MM.1S (cell line): ENCODE results near the gene SYTL2.

Experiments
- EZH2 ChIP-seq: fragments of 300-600 bp; sonication (generic); optimal IDR thresholded peaks from 2 replicates; pipeline ENCODE3; 2017; ENCODE audit warnings: low read depth, mild to moderate bottlenecking, antibody characterized with exemption, low read length, mixed read lengths
- EZH2phosphoT487 ChIP-seq: fragments of 300-600 bp; sonication (generic); IDR thresholded peaks from 2 replicates; pipeline ENCODE4 v1.6.1; 2018; ENCODE audit warnings: antibody characterized with exemption, low read length
- TF ChIP-seq, protein P1 (sequence below): fragments of 300-600 bp; sonication (generic); IDR thresholded peaks from 2 replicates; pipeline ENCODE4 v1.5.1; 2016; ENCODE audit warnings: antibody characterized with exemption, low read length, mixed read lengths

DNA sequence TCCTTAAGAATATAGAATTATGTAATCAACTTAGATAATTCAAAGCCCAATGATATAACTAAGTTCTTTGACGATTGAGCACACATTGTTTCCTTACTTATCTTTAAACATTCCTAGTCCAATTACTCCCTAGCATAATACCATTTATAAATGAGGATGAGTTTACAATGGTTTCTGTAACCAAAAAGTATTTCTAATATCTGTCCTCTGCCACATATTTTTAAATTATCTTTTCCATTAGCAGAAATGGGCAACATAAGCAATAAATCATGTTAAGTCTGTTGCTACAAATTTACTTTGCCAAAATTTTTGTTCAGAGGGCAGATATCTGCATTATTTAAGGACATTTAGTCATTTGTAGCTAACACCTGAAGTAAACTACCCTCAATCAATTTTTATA, 152.8 kb downstream of the SYTL2 start:
- TF ChIP-seq, protein P1, sequence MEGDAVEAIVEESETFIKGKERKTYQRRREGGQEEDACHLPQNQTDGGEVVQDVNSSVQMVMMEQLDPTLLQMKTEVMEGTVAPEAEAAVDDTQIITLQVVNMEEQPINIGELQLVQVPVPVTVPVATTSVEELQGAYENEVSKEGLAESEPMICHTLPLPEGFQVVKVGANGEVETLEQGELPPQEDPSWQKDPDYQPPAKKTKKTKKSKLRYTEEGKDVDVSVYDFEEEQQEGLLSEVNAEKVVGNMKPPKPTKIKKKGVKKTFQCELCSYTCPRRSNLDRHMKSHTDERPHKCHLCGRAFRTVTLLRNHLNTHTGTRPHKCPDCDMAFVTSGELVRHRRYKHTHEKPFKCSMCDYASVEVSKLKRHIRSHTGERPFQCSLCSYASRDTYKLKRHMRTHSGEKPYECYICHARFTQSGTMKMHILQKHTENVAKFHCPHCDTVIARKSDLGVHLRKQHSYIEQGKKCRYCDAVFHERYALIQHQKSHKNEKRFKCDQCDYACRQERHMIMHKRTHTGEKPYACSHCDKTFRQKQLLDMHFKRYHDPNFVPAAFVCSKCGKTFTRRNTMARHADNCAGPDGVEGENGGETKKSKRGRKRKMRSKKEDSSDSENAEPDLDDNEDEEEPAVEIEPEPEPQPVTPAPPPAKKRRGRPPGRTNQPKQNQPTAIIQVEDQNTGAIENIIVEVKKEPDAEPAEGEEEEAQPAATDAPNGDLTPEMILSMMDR: no peak
- TF ChIP-seq EZH2phosphoT487 (no peak), EZH2 (no peak)
